NCI-H1436 treated with DMSO at 0.1 percent for 48 hours (cell line): Measurements from ENCODE around the gene GOLPH3.
"Not testable (repeated sequence)": the region's sequence is repeated elsewhere in the genome, so short reads cannot be mapped to it uniquely, and the experiment has no call there.

Experiments
- DNase-seq: peaks from one replicate; lab custom pipeline; 2025; lab: John Stamatoyannopoulos, UW

Gene GOLPH3

DNA sequence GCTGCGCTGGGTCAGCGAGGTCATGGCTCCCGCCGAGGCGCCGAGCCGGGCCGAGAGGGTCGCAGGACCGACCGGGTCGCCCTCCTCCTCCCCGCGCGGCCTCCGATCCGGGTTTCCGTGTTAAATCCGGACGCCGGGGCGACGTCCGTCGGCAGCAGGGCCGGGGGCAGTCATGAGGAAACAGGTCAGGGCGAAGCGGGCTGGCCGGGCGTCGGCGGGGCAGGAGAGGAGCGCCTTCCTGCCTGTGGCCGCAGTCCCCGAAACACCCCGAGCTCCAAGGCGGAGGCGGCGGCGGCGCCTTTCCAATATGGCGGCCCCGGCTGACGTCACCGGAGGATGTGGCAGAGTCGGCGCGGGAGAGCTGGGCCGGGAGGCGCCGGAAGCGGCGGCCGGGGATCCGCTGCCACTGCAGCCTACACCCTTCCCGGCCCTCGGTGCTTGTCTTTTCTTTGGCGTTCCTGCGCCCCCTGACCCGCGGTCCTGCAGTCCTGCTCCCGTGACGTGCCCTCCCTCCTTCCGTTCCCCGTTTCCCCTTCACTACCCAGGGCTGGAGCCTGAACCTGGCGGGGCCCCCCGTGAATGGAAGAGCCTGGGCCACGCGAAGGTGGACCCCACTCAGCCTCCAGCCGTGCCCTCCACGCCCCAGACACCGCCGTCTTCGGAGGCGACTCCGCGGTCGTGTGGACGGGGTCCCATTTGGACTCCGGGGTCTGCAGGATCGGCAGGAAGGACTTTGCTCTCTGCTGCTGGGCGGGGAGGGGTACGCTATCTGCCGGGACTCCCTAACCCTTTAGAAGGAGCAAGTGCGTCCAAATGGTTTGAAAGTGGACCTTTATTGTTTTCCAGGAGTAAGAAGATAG, at the start of gene GOLPH3:
Gene GOLPH3 (minus strand): TSS at position 309 of the 860 bp plus-strand sequence. CDS start 285 bp downstream, at position 24.
- DNase-seq: peak; percentile 29

DNA sequence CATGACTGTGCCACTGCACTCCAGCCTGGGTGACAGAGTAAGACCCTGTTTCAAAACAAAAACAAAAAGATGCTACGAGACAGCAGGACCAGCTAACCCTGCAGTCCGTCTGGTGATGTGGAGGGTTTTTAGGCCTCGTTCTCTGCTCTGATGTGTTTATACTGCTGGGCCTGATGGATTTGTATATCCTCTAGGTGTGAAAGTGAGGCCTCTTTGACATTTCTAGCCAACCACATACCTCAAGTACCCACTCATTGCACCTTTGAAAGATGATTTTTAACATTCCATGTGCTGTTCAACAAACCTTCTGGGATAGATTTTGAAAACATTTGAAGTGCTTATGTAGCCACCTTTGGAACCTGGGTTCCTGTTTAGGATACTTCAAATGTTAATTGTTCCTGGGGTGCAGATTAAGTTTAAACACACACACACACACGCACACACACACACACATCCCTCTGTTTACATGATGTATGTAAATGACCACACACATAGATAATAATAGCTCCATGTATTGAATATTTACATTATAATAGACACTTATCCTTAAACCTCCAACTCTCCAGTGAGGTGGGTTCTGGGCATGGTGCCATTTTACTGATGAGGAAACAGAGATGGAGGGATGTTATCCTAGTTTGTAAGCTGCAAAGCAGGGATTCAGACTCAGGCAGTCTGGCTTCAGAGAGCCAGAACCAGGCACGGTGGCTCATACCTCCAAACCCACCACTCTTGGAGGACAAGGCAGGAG, 48.8 kb upstream of the GOLPH3 start:
- DNase-seq: no peak

DNA sequence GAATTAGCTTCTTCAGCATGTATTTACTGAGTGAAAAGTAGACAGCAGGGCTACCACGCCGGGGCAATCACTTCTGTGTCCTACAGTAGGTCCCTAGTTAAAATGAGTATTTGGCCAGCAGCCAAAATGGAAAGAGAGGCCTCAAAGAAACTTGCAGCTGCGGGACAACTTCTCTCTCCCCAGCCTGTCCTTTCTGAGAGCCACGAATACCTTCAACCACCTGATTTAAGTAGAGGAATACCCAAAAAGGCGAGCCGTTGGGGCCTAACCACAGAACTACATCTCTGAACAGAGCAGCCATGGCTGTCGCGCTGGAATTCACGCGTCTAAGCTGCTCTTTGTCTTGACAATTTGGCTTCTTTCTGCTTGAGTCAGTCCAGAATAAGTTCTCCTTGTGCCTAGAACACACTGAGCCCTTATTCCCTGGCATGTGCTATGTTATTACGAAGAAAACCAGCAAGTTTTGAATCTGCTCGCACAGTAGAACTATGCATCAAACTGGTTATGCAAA, 43.8 kb upstream of the GOLPH3 start:
- no peak for DNase-seq

DNA sequence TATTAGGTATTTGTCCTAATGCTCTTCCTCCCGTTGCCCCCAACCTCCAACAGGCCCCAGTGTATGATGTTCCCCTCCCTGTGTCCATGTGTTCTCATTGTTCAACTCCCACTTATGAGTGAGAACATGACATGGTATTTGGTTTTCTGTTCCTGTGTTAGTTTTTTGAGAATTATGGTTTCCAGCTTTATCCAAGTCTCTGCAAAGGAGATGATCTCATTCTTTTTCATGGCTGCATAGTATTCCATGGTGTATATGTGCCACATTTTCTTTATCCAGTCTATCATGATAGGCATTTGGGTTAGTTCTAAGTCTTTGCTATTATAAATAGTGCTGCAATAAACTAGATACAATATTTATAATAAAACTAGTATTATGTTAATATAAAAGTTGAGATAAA, 40.2 kb upstream of the GOLPH3 start:
- not testable (repeated sequence) for DNase-seq

DNA sequence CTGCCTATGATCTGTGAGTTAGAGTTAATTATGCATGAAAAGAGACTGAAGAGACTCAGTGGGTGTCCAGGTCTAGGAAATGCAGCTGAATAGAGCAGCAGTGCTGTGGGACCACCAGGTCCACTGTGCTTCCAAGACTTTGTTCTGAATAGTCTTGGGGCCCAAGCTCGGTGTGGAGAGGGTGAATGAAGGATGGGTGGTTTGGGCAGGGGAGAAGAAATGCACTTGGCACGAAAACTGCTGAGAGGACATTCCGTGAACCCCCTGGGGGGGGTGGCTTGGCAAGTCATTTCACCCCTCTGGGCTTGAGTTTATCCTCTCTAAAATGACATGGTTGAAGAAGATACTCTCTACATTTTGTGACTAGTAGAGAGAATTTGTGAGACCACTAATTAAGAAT, 36.0 kb upstream of the GOLPH3 start:
- no peak for DNase-seq

DNA sequence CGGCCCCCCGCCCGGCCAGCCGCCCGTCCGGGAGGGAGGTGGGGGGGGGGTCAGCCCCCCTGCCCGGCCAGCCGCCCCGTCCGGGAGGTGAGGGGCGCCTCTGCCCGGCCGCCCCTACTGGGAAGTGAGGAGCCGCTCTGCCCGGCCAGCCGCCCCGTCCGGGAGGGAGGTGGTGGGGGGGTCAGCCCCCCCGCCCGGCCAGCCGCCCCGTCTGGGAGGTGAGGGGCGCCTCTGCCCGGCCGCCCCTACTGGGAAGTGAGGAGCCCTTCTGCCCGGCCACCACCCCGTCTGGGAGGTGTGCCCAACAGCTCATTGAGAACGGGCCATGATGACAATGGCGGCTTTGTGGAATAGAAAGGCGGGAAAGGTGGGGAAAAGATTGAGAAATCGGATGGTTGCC, 34.7 kb upstream of the GOLPH3 start:
- not testable (repeated sequence) for DNase-seq

DNA sequence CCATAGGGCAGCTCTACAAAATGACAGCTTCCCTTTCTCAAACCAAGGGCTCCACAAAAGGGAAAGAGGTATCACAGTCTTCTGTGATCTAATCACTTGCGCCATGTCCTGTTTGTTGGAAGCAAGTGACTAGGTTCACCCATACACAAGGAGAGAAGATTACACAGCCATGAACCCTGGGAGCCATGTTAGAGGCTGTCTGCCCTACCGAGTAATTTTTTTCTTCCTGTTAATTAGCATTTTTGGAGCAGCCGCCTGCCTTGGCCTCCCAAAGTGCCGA, 33.2 kb upstream of the GOLPH3 start:
- DNase-seq: no peak

DNA sequence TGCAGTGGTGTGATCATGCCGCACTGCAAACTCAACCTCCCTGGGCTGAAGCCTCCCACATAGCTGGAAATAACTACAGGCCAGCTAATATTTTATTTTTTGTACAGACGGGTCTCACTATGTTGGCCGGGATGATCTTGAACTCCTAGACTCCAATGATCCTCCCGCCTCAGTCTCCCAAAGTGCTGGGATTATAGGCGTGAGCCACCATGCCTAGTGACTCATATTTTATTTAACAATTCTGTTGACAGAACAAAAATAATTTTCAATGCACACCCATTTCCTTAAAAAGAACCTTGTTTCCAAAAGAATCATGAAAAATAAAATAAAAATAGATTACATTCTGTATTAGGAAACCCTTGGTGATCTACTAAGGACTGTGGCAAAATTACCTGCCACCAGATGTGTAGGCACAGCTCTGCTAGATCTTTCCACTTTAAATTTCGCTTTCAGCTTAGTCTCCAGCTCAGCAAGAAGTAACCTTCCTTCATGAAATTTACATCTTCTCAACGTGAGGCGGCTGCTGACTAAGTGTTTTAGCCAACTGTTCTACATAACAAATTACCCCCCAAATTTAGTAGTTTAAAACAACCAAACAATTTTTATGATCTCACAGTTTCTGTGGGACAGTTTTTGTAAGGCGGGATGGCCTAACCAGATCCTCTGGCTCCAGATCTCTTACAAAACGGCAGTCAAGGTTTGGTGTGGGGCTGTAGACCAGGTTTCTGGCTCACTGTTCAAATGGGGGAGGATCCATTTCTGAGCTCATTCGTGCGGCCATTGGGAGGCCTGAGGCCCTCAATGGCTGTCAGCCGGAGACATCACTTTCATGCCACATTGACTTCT, 32.6 kb upstream of the GOLPH3 start:
- DNase-seq: no peak

DNA sequence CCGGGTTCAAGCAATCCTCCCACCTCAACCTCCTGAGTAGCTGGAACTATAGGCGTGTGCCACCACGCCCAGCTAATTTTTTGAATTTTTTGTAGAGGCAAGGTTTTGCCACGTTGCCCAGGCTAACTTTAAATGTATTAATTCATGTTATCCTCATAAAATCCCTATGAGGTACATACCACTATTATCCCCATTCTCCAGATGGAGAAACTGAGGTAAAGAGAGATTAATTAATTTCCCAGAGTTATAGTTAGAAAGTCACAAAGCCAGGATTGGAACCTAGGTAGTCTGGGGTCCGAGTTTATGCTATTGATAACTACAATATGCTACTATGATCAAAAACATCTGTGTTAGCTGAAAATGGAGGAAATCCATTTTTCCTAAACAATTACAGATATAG, 31.9 kb upstream of the GOLPH3 start:
- DNase-seq: no peak

DNA sequence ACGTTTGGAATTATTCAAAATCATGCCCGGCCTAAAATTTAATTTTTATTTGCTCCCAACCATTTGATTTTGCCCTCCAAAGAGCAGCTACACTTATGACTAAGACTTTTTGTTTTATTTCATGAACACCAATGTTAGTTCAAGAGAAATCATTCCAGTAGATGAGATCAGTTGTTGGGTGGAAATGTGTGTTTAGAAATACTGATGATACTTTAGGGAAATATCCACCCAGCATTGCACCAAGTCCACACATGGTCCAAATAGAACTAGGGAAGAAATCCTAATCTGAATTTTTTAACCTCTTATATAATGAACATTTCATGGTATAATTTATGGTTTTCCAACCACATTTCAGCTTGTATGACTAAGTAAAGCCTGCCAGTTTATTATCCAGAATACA, 28.3 kb upstream of the GOLPH3 start:
- DNase-seq: no peak

DNA sequence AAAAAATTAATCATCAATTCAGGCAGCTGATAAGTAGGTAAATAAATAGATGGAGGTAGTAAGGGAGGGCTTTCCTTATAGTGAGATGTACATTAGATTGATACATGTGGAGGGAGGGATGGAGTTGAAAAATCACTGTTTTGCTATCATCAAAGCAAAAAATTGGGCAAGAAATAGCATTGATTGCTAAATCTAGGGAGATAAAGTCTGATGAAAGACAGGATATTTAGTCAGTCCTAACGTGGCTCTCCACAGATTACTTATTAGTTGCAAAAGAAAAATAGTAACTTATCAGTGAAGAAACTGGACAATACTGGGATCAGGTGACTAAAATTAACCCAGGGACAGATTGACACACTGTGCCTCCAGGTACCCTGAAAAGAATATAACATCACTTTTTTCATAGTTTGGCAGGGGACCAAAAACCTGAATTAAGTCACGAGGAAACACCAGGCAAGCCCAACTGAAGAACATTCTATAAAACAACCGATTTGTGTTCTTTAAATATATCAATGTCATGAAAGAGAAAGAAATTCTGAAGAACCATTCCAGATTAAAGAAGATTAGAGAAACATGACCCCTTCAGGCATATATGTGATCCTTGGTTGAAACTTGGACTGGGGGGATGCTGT, 27.1 kb upstream of the GOLPH3 start:
- no peak for DNase-seq

DNA sequence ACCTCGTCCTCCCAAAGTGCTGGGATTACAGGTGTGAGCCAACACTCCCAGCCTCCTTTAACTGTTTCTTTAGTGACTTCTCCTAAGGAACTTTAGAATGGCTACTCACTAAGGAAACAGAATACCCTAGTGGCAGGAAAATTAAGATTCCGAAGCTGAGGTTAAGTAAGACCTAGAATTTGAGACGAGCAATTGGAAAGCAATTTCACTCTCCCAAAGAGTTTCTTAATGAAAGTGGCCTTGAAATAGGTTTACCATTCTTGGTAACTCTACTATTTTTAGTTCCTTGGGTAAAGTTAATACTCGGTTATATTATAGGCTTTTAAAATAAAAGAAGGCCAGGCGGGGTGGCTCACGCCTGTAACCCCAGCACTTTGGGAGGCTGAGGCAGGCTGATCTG, 22.9 kb upstream of the GOLPH3 start:
- DNase-seq: no peak

DNA sequence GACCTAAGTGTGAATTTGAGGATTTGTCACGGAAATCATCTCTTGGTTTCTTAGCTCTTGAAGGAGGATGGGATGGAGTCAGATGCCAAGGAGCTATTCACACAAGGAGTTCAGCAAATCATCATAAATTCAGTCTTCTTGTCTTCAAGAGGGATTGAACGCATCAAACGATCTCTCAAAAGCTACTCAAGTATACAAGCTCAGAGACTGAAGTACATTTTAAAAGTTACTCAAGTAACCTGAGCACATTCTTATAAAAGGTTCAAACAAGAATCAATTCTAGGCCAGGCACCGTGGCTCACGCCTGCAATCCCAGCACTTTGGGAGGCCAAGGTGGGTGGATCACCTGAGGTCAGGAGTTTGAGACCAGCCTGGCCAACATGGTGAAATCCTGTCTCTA, 21.1 kb upstream of the GOLPH3 start:
- DNase-seq: no peak

DNA sequence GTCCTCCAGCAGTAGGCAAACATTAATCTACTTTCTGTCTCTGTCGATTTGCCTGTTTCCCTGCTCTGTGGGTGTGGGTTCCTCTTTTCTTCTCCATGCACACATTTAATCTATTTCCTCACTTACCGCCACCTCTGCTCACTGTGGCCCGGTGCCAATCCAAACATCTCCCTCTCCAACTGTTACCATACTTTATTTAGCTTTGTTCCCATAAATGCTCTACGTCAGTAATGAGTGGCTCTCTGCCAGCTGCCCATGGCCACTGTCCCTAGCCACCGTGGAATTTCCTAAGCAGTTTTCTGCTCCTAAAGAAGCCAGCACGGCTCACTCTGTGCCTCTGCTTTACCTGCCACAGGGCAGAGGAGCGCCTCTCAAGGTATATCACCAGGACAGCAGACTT, 19.5 kb upstream of the GOLPH3 start:
- peak; percentile 68 for DNase-seq

DNA sequence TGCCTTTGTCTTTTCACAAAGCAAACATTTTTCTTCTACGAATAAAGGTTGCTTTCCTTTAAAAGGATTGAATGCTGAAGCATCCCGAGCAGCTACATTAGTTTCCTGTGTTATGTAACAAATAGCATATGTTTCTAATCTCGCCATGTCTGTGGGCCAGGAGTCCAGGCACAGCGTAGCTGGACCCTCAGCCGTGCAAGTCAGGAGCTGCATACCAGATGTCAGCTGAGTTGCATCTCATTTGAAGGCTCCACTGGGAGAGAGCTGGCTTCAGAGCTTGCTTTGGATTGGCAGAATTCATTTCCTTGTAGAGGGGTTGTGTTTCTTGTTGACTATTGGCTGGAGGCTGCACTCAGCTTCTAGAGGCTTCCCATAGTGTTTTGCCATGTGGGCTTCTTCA, 16.0 kb upstream of the GOLPH3 start:
- no peak for DNase-seq

DNA sequence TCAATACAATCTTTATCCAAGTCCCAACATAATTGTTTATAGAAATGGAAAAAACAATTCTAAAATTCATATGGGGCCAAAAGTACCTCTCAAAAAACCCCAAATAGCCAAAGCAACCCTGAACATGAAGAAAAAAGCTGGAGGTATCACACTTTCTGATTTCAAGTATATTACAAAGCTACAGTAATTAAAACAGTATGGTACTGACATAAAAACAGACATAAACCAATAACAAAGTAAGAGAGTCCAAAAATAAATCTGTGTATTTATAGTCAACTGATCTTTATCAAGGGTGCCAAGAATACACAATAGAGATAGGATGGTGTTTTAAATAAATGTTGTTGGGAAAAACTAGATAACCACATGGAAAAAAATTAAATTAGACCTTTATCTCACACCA, 13.6 kb upstream of the GOLPH3 start:
- no peak for DNase-seq

DNA sequence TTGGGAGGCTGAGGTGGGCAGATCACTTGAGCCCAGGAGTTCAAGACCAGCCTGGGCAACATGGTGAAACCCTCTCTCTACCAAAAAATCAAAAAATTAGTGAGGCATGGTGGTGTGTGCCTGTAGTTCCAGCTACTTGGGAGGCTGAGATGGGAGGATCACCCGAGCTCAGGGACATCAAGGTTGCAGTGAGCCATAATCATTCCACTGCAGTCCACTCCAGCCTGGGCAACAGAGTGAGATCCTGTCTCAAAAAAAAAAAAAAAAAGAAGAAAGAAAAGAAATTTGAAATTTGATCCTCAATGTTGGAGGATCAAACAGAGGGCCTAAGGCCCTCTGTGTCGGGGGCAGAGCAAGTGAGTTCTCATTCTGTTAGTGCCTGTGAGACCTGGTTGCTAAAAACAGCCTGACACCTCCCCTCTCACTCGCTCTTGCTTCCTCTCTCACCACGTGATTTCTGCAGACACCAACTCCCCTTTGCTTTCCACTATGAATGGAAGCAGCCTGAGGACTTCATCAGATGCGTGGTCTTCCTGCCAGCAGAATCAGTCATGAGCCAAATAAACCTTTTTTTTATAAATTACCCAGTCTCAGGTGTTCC, 8.4 kb upstream of the GOLPH3 start:
- no peak for DNase-seq

DNA sequence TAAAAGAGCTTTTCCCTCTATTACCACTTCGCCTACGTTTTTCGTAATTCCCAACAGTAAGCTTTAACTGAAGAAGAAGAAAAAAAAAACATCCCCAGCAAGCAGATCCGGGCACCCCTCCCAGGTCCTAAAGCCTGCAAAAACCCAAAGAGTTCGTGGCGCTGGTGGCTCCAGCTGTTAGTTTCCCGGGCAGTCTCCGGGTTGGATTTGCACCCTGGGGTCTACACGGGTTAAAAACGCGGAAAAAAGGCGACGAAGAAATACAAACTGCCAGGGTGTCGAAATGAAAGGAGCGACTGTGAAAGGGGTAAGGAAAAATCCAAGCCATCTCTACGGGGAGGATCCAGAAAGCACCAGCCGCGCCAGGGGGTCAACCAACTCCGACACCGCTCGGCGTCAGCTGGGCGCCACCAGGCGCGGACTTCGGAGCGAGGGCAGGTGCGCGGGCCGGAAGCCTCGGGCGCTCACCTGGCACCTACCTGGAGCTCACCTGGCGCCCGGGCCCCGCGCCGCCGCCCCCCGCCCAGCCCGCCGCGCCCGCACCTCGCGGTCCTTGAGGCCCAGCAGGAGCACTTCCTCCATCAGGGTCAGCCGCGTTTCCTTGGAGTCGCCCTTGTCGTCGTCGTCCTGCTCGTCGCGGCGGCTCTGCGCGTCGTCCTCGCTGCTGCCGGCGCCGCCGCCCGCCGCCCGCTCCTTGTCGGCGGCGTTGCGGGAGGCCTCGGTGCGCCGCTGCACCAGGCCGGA, 680 bp downstream of the GOLPH3 start:
- no peak for DNase-seq

DNA sequence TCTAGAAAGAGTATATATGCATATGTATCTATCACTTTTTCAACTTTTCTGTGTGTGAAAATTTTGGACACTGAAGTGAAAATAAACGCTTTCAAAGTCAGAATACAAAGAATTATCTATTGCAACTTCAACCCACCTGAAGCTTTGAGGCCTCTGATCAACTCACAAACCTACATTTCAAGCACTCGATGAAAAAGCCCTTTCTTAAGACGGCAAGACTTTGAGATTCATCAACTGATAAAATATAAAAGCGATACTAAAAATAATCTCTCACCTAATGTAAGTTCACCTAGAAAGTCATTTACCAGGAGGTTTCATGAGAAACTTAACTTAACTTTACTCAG, 1.2 kb downstream of the GOLPH3 start:
- DNase-seq: no peak

DNA sequence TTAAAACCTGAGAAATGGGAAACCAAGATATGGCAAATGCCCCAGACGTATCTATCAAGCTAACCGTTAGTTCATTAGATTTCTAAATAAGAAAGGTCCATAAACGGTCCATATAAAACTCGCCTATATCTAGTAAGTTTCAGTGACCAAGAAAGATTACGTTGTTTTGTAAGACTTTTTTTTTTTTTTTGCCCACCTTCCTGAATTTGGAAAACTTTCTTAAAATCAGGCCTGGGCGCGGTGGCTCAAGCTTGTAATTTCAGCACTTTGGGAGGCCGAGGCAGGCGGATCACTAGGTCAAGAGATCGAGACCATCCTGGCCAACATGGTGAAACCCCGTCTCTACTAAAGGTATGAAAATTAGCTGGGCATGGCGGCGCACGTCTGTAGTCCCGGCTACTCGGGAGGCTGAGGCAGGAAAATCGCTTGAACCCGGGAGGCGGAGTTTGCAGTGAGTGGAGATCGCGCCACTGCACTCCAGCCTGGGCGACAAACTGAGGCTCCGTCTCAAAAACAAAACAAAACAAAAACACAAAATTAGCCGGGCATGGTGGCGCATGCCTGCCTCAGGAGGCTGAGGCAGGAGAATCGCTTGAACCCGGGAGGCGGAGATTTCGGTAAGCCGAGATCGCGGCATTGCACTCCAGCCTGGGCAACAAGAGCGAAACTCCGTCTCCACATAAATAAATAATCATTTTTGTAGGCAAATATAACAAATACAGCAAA, 1.8 kb downstream of the GOLPH3 start:
- DNase-seq: not testable (repeated sequence)
